ENCODE results near the gene ALS2.

Gene ALS2

GRCh38 chr2:201798252-201798913 lies 17.6 kb upstream of the ALS2 start:
- TF ChIP-seq GATA3 (IDR thresholded peaks at IDR 0.05; ENCODE audit: low read depth, low read length) (no peak), GATA2 (IDR thresholded peaks at IDR 0.05; ENCODE audit: low read depth, low read length) (no peak)

- TF ChIP-seq GATA2 (IDR thresholded peaks at IDR 0.05; ENCODE audit: low read depth, low read length) (no peak), GATA3 (IDR thresholded peaks at IDR 0.05; ENCODE audit: low read depth, low read length) (no peak)
Observed at GRCh38 chr2:201797175-201797840, 16.6 kb upstream of the ALS2 start.

GRCh38 chr2:201796478-201796865 lies 15.7 kb upstream of the ALS2 start:
- TF ChIP-seq GATA2 (IDR thresholded peaks at IDR 0.05; ENCODE audit: low read depth, low read length) (no peak), GATA3 (IDR thresholded peaks at IDR 0.05; ENCODE audit: low read depth, low read length) (no peak)

GRCh38 chr2:201795607-201796477 lies 15.1 kb upstream of the ALS2 start:
- TF ChIP-seq GATA2 (IDR thresholded peaks at IDR 0.05; ENCODE audit: low read depth, low read length) (no peak), GATA3 (IDR thresholded peaks at IDR 0.05; ENCODE audit: low read depth, low read length) (no peak)

- TF ChIP-seq GATA2 (IDR thresholded peaks at IDR 0.05; ENCODE audit: low read depth, low read length) (no peak), GATA3 (IDR thresholded peaks at IDR 0.05; ENCODE audit: low read depth, low read length) (no peak)
Observed at GRCh38 chr2:201794294-201794693, 13.6 kb upstream of the ALS2 start.

- no peak for TF ChIP-seq GATA3 (IDR thresholded peaks at IDR 0.05; ENCODE audit: low read depth, low read length)
Observed at GRCh38 chr2:201793631-201794030, 12.9 kb upstream of the ALS2 start.

- TF ChIP-seq GATA2 (IDR thresholded peaks at IDR 0.05; ENCODE audit: low read depth, low read length) (no peak), GATA3 (IDR thresholded peaks at IDR 0.05; ENCODE audit: low read depth, low read length) (no peak)
Observed at GRCh38 chr2:201790989-201791388, 10.3 kb upstream of the ALS2 start.

- TF ChIP-seq GATA2 (IDR thresholded peaks at IDR 0.05; ENCODE audit: low read depth, low read length) (no peak), GATA3 (IDR thresholded peaks at IDR 0.05; ENCODE audit: low read depth, low read length) (no peak)
Observed at GRCh38 chr2:201790291-201790690, 9.6 kb upstream of the ALS2 start.

GRCh38 chr2:201789395-201789794 lies 8.7 kb upstream of the ALS2 start:
- TF ChIP-seq GATA2 (IDR thresholded peaks at IDR 0.05; ENCODE audit: low read depth, low read length), result no peak
- no peak for TF ChIP-seq GATA3 (IDR thresholded peaks at IDR 0.05; ENCODE audit: low read depth, low read length)

GRCh38 chr2:201788371-201788770 lies 7.6 kb upstream of the ALS2 start:
- TF ChIP-seq GATA3 (IDR thresholded peaks at IDR 0.05; ENCODE audit: low read depth, low read length) (no peak), GATA2 (IDR thresholded peaks at IDR 0.05; ENCODE audit: low read depth, low read length) (no peak)

GRCh38 chr2:201786471-201786870 lies 5.7 kb upstream of the ALS2 start:
- TF ChIP-seq GATA2 (IDR thresholded peaks at IDR 0.05; ENCODE audit: low read depth, low read length) (no peak), GATA3 (IDR thresholded peaks at IDR 0.05; ENCODE audit: low read depth, low read length) (no peak)

GRCh38 chr2:201785135-201785534 lies 4.4 kb upstream of the ALS2 start:
- no peak for TF ChIP-seq GATA3 (IDR thresholded peaks at IDR 0.05; ENCODE audit: low read depth, low read length)
- no peak for TF ChIP-seq GATA2 (IDR thresholded peaks at IDR 0.05; ENCODE audit: low read depth, low read length)

GRCh38 chr2:201784563-201784962 lies 3.8 kb upstream of the ALS2 start:
- no peak for TF ChIP-seq GATA2 (IDR thresholded peaks at IDR 0.05; ENCODE audit: low read depth, low read length)
- TF ChIP-seq GATA3 (IDR thresholded peaks at IDR 0.05; ENCODE audit: low read depth, low read length), result no peak

- TF ChIP-seq GATA3 (IDR thresholded peaks at IDR 0.05; ENCODE audit: low read depth, low read length) (no peak), GATA2 (IDR thresholded peaks at IDR 0.05; ENCODE audit: low read depth, low read length) (no peak)
Observed at GRCh38 chr2:201781557-201782051, 871 bp upstream of the ALS2 start.
